ENCODE results near the gene SERPINE2.

Gene SERPINE2

GRCh38 chr2:223956300-223956699 is 82.8 kb downstream of the SERPINE2 start:
- Histone ChIP-seq H3K4me2 (ENCODE audit: low read length) (peak overlapping the region; percentile 85), H3K27me3 (ENCODE audit: control insufficient read depth, low read length) (no peaks in the 10 kb centered on the region), H3K9me2 (replicated peaks; ENCODE audit: control insufficient read depth, low read length) (no peaks in the 10 kb centered on the region), H3K4me3 (ENCODE audit: low read length) (peak overlapping the region; percentile 86; the same call in 1 of the 2 replicates), H3K79me2 (ENCODE audit: control insufficient read depth, low read length) (peaks cover 41% of the 10 kb centered on the region), H3K27ac (ENCODE audit: low read depth, low read length) (no peak overlapping the region), H3K36me3 (ENCODE audit: control insufficient read depth, low read length) (peaks cover 29% of the 10 kb centered on the region), H3K9me3 (ENCODE audit: control insufficient read depth, insufficient read depth, low read length) (no peaks in the 10 kb centered on the region), H4K20me1 (ENCODE audit: control insufficient read depth, insufficient read depth, low read depth, low read length) (peaks cover 17% of the 10 kb centered on the region; the same call in 1 of the 2 replicates), H3K4me1 (ENCODE audit: control insufficient read depth, low read length) (peaks cover 58% of the 10 kb centered on the region), H3F3A (ENCODE audit: control insufficient read depth, insufficient read depth) (no peaks in the 10 kb centered on the region)
- TF ChIP-seq CTCF (IDR thresholded peaks at IDR 0.05; ENCODE audit: low read depth, low read length, poor library complexity, severe bottlenecking) (no peak), EZH2phosphoT487 (IDR thresholded peaks at IDR 0.05; ENCODE audit: borderline replicate concordance, low read length) (no peak)

GRCh38 chr2:223954401-223954800 is 84.7 kb downstream of the SERPINE2 start:
- H3K4me3 ChIP-seq (ENCODE audit: low read length): no peak overlapping the region
- no peaks in the 10 kb centered on the region; the same call in 1 of the 2 replicates for H3F3A ChIP-seq (ENCODE audit: control insufficient read depth, insufficient read depth)
- H3K9me3 ChIP-seq (ENCODE audit: control insufficient read depth, insufficient read depth, low read length): no peaks in the 10 kb centered on the region
- no peak overlapping the region for H3K27ac ChIP-seq (ENCODE audit: low read depth, low read length)
- TF ChIP-seq EZH2phosphoT487 (IDR thresholded peaks at IDR 0.05; ENCODE audit: borderline replicate concordance, low read length) (no peak), CTCF (IDR thresholded peaks at IDR 0.05; ENCODE audit: low read depth, low read length, poor library complexity, severe bottlenecking) (no peak)
- H3K27me3 ChIP-seq (ENCODE audit: control insufficient read depth, low read length): no peaks in the 10 kb centered on the region
- H3K36me3 ChIP-seq (ENCODE audit: control insufficient read depth, low read length): peaks cover 10% of the 10 kb centered on the region
- peaks cover 10% of the 10 kb centered on the region; the same call in 1 of the 2 replicates for H4K20me1 ChIP-seq (ENCODE audit: control insufficient read depth, insufficient read depth, low read depth, low read length)
- no peak overlapping the region for H3K4me2 ChIP-seq (ENCODE audit: low read length)
- peaks cover 51% of the 10 kb centered on the region for H3K4me1 ChIP-seq (ENCODE audit: control insufficient read depth, low read length)
- peaks cover 22% of the 10 kb centered on the region for H3K79me2 ChIP-seq (ENCODE audit: control insufficient read depth, low read length)
- H3K9me2 ChIP-seq (replicated peaks; ENCODE audit: control insufficient read depth, low read length): no peaks in the 10 kb centered on the region

GRCh38 chr2:223952280-223952968 is 86.7 kb downstream of the SERPINE2 start:
- Histone ChIP-seq H4K20me1 (ENCODE audit: control insufficient read depth, insufficient read depth, low read depth, low read length) (no peaks in the 10 kb centered on the region), H3K9me2 (replicated peaks; ENCODE audit: control insufficient read depth, low read length) (no peaks in the 10 kb centered on the region), H3K79me2 (ENCODE audit: control insufficient read depth, low read length) (peaks cover 2% of the 10 kb centered on the region), H3K4me2 (ENCODE audit: low read length) (peak overlapping the region; percentile 31), H3K27ac (ENCODE audit: low read depth, low read length) (no peak overlapping the region), H3F3A (ENCODE audit: control insufficient read depth, insufficient read depth) (no peaks in the 10 kb centered on the region; the same call in 1 of the 2 replicates), H3K36me3 (ENCODE audit: control insufficient read depth, low read length) (no peaks in the 10 kb centered on the region), H3K4me1 (ENCODE audit: control insufficient read depth, low read length) (peaks cover 38% of the 10 kb centered on the region), H3K9me3 (ENCODE audit: control insufficient read depth, insufficient read depth, low read length) (no peaks in the 10 kb centered on the region), H3K27me3 (ENCODE audit: control insufficient read depth, low read length) (no peaks in the 10 kb centered on the region), H3K4me3 (ENCODE audit: low read length) (peak overlapping the region; percentile 17)
- TF ChIP-seq EZH2phosphoT487 (IDR thresholded peaks at IDR 0.05; ENCODE audit: borderline replicate concordance, low read length) (no peak), CTCF (IDR thresholded peaks at IDR 0.05; ENCODE audit: low read depth, low read length, poor library complexity, severe bottlenecking) (no peak)
